ENCODE results near the gene GUCY2D.

GUCY2D gene

GRCh38 chr17:7992924-7993323, 9.5 kb upstream of the GUCY2D start:
- DNase-seq, result peak; percentile 46

- no peak for DNase-seq
Observed at GRCh38 chr17:7993972-7994589, 8.3 kb upstream of the GUCY2D start.

- DNase-seq, result no peak
Observed at GRCh38 chr17:7995724-7996123, 6.7 kb upstream of the GUCY2D start.

- peak; percentile 46 for DNase-seq
Observed at GRCh38 chr17:7997186-7997585, 5.2 kb upstream of the GUCY2D start.

- DNase-seq, result no peak
Observed at GRCh38 chr17:8002721-8003593, 542 bp downstream of the GUCY2D start.

GRCh38 chr17:8003594-8004181, 1.3 kb downstream of the GUCY2D start:
- DNase-seq, result no peak

- no peak for DNase-seq
Observed at GRCh38 chr17:8004899-8005298, 2.5 kb downstream of the GUCY2D start.

GRCh38 chr17:8005357-8005756, 2.9 kb downstream of the GUCY2D start:
- no peak for DNase-seq

- DNase-seq, result no peak
Observed at GRCh38 chr17:8005967-8006730, 3.7 kb downstream of the GUCY2D start.

- DNase-seq, result no peak
Observed at GRCh38 chr17:8006836-8007680, 4.6 kb downstream of the GUCY2D start.

- DNase-seq, result no peak
Observed at GRCh38 chr17:8007836-8008235, 5.4 kb downstream of the GUCY2D start.

GRCh38 chr17:8012045-8012580, 9.7 kb downstream of the GUCY2D start:
- no peak for DNase-seq

- DNase-seq, result no peak
Observed at GRCh38 chr17:8012996-8013640, 10.7 kb downstream of the GUCY2D start.

GRCh38 chr17:8013731-8014557, 11.5 kb downstream of the GUCY2D start:
- no peak for DNase-seq

- no peak for DNase-seq
Observed at GRCh38 chr17:8014558-8014850, 12.1 kb downstream of the GUCY2D start.

- DNase-seq, result no peak
Observed at GRCh38 chr17:8015236-8015956, 13.0 kb downstream of the GUCY2D start.

GRCh38 chr17:8015957-8016631, 13.7 kb downstream of the GUCY2D start:
- DNase-seq, result peak; percentile 10

GRCh38 chr17:8016632-8017424, 14.4 kb downstream of the GUCY2D start:
- peak; percentile 64 for DNase-seq

- DNase-seq, result no peak
Observed at GRCh38 chr17:8018436-8018835, 16.0 kb downstream of the GUCY2D start.
